Neuronal stem cell (in vitro differentiated cells): ENCODE results near the gene ITPKC.

Experiments used
- DNase-seq: peaks from one replicate; pipeline ENCODE4 v3.0.0-alpha.2; 2013; ENCODE audit warnings: low spot score
- H2AFZ ChIP-seq: one replicate; pipeline ENCODE4 v1.6.1; 2013; ENCODE audit warnings: mild to moderate bottlenecking, low read length, inconsistent platforms
- H2AK5ac ChIP-seq: 2 replicates; pipeline ENCODE4 v1.6.1; 2013; ENCODE audit warnings: low read depth, mild to moderate bottlenecking, inconsistent platforms, low read length, moderate library complexity, mixed read lengths
- H2BK120ac ChIP-seq: 2 replicates; pipeline ENCODE4 v1.6.1; 2013; ENCODE audit warnings: low read depth, mild to moderate bottlenecking, inconsistent platforms, low read length, moderate library complexity, mixed read lengths
- H2BK12ac ChIP-seq: one replicate; pipeline ENCODE4 v1.6.1; 2013; ENCODE audit warnings: low read length, inconsistent platforms
- H2BK15ac ChIP-seq: 2 replicates; pipeline ENCODE4 v1.6.1; 2013; ENCODE audit warnings: mild to moderate bottlenecking, low read length, inconsistent platforms, mixed read lengths
- H2BK5ac ChIP-seq: one replicate; pipeline ENCODE4 v1.6.1; 2013; ENCODE audit warnings: inconsistent platforms, mild to moderate bottlenecking, low read length, moderate library complexity
- H3K14ac ChIP-seq: one replicate; pipeline ENCODE4 v1.6.1; 2013; ENCODE audit warnings: low read length, inconsistent platforms
- H3K18ac ChIP-seq: 2 replicates; pipeline ENCODE4 v1.6.1; 2013; ENCODE audit warnings: low read length, inconsistent platforms
- H3K23ac ChIP-seq: 2 replicates; pipeline ENCODE4 v1.6.1; 2013; ENCODE audit warnings: low read depth, mild to moderate bottlenecking, mixed read lengths, low read length, inconsistent platforms; ENCODE audit not compliant: poor library complexity
- H3K27ac ChIP-seq: replicated peaks from 3 replicates; pipeline ENCODE4 v1.5.1; 2013; ENCODE audit warnings: low read length, inconsistent platforms
- H3K27me3 ChIP-seq, 3 experiments: 2 replicates each; pipeline ENCODE4 v1.6.1; 2013; ENCODE audit warnings: low read length in 3 of 3, mild to moderate bottlenecking in 2 of 3, inconsistent platforms in 1 of 3, low read depth in 1 of 3, mixed read lengths in 1 of 3, moderate library complexity in 1 of 3; ENCODE audit not compliant: control insufficient read depth in 3 of 3, insufficient read depth in 3 of 3
- H3K36me3 ChIP-seq, 2 donors: replicated peaks in 1 of 2; 2 replicates each; pipeline ENCODE4 v1.6.1; 2013; ENCODE audit warnings: low read length in 2 of 2; ENCODE audit not compliant: control insufficient read depth in 2 of 2, insufficient read depth in 2 of 2
- H3K4ac ChIP-seq: 2 replicates; pipeline ENCODE4 v1.6.1; 2013; ENCODE audit warnings: inconsistent platforms, mild to moderate bottlenecking, low read length, moderate library complexity
- H3K4me1 ChIP-seq, 2 donors: 1 replicate in 1 of 2; 2 replicates in 1 of 2; pipeline ENCODE4 v1.6.1; 2013; ENCODE audit warnings: low read length in 2 of 2, low read depth in 1 of 2; ENCODE audit not compliant: control insufficient read depth in 2 of 2, insufficient read depth in 1 of 2
- H3K4me2 ChIP-seq: one replicate; pipeline ENCODE4 v1.6.1; 2013; ENCODE audit warnings: mild to moderate bottlenecking, low read length, inconsistent platforms; ENCODE audit not compliant: insufficient read depth, poor library complexity, severe bottlenecking
- H3K4me3 ChIP-seq, 2 donors: 2 replicates each; pipeline ENCODE4 v1.5.1; 2013; ENCODE audit warnings: low read length in 2 of 2, mild to moderate bottlenecking in 2 of 2, inconsistent platforms in 1 of 2, moderate library complexity in 1 of 2
- H3K79me1 ChIP-seq: one replicate; pipeline ENCODE4 v1.6.1; 2013; ENCODE audit warnings: low read depth, mild to moderate bottlenecking, inconsistent platforms, low read length, moderate library complexity
- H3K9ac ChIP-seq: one replicate; pipeline ENCODE4 v1.6.1; 2013; ENCODE audit warnings: mild to moderate bottlenecking, low read depth, low read length, inconsistent platforms; ENCODE audit not compliant: poor library complexity
- H3K9me3 ChIP-seq, 2 donors: replicated peaks in 1 of 2; 2 replicates each; pipeline versions ENCODE3 to v1.6.1; 2013; ENCODE audit warnings: low read length in 2 of 2, mild to moderate bottlenecking in 2 of 2, inconsistent platforms in 1 of 2, low read depth in 1 of 2, mixed read lengths in 1 of 2, moderate library complexity in 1 of 2; ENCODE audit not compliant: control insufficient read depth in 2 of 2, insufficient read depth in 1 of 2
- H4K8ac ChIP-seq: one replicate; pipeline ENCODE4 v1.6.1; 2013; ENCODE audit warnings: low read depth, mild to moderate bottlenecking, inconsistent platforms, low read length, moderate library complexity
- H4K91ac ChIP-seq: one replicate; pipeline ENCODE4 v1.6.1; 2013; ENCODE audit warnings: low read length, low read depth, mild to moderate bottlenecking, inconsistent platforms; ENCODE audit not compliant: poor library complexity
- WGBS, 2 donors: extraction: QIAGEN DNeasy Blood & Tissue Kit; methylation state at CpG; one replicate each; pipeline ENCODE4 v1.1.7; 2013; ENCODE audit warnings: missing lambda C conversion rate in 2 of 2, mixed read lengths in 1 of 2; ENCODE audit not compliant: insufficient read length in 2 of 2, insufficient replicate concordance in 1 of 2; ENCODE audit errors: extremely low coverage in 2 of 2; 5-methylcytosine and 5-hydroxymethylcytosine counted together

The ITPKC gene

GRCh38 chr19:40690050-40690692, 26.7 kb upstream of the ITPKC start, which contains the start of gene NUMBL:
Gene NUMBL, minus strand, starts transcription at chr19:40690651. Its CDS starts 168 bp downstream, at chr19:40690483.
- Histone ChIP-seq H3K4me2 (peak within 1 kb of the TSS; percentile 86), H3K4me3 (peak within 1 kb of the TSS; percentile 61 to 88), H2BK15ac (peak within 1 kb of the TSS; percentile 70), H4K91ac (no peak within 1 kb of the TSS), H3K18ac (peak within 1 kb of the TSS; percentile 96), H2AK5ac (peak within 1 kb of the TSS; percentile 93), H2BK120ac (no peak within 1 kb of the TSS), H3K27me3 (no peaks in the 10 kb centered on the region), H3K36me3 (peaks cover 28 to 43% of the 10 kb centered on the region in 2 donors), H3K4me1 (peaks cover 20 to 22% of the 10 kb centered on the region in 2 donors), H3K4ac (no peak within 1 kb of the TSS), H3K27ac (peak within 1 kb of the TSS; percentile 50), H3K14ac (peak within 1 kb of the TSS; percentile 72), H4K8ac (no peak within 1 kb of the TSS), H3K9me3 (no peaks in the 10 kb centered on the region), H2BK5ac (peak within 1 kb of the TSS; percentile 93), H3K79me1 (peaks cover 10% of the 10 kb centered on the region), H2AFZ (peak within 1 kb of the TSS; percentile 88), H2BK12ac (peak within 1 kb of the TSS; percentile 41), H3K23ac (peak within 1 kb of the TSS; percentile 87), H3K9ac (peak within 1 kb of the TSS; percentile 91)
- DNase-seq = peak; percentile 94
- WGBS, 2 donors = no CpG with 5 or more reads among the region's 50 CpGs

- Histone ChIP-seq H3K79me1 (peaks cover 10% of the 10 kb centered on the region), H3K4me2 (peak overlapping the region; percentile 84), H3K36me3 (peaks cover 25 to 43% of the 10 kb centered on the region in 2 donors), H3K4me1 (peaks cover 20 to 22% of the 10 kb centered on the region in 2 donors), H2BK12ac (peak overlapping the region; percentile 41), H3K18ac (peak overlapping the region; percentile 96), H3K4me3 (peak overlapping the region; percentile 61 to 63), H4K8ac (no peak overlapping the region), H2BK15ac (peak overlapping the region; percentile 70), H2AK5ac (peak overlapping the region; percentile 68), H3K9ac (peak overlapping the region; percentile 63), H3K23ac (peak overlapping the region; percentile 65), H3K27ac (peak overlapping the region; percentile 50), H2BK120ac (no peak overlapping the region), H3K9me3 (no peaks in the 10 kb centered on the region), H4K91ac (no peak overlapping the region), H2BK5ac (peak overlapping the region; percentile 93), H3K27me3 (no peaks in the 10 kb centered on the region), H3K14ac (peak overlapping the region; percentile 51), H2AFZ (peak overlapping the region; percentile 88), H3K4ac (no peak overlapping the region)
- no peak for DNase-seq
- WGBS, 2 donors = no CpG with 5 or more reads among the region's 56 CpGs
Measured at GRCh38 chr19:40690693-40691420, 26.1 kb upstream of the ITPKC start.

- no peak overlapping the region for H4K91ac ChIP-seq
- H2AK5ac ChIP-seq = peak overlapping the region; percentile 68
- peak overlapping the region; percentile 29 for H2BK120ac ChIP-seq
- H3K4me3 ChIP-seq = no peak overlapping the region
- H4K8ac ChIP-seq = no peak overlapping the region
- H2AFZ ChIP-seq = no peak overlapping the region
- H3K9ac ChIP-seq = peak overlapping the region; percentile 63
- H3K4me1 ChIP-seq = peaks cover 20 to 22% of the 10 kb centered on the region in 2 donors
- no peak overlapping the region for H3K4me2 ChIP-seq
- peak overlapping the region; percentile 65 for H3K23ac ChIP-seq
- no CpG with 5 or more reads among the region's 24 CpGs for WGBS, 2 donors
- peak overlapping the region; percentile 96 for H3K18ac ChIP-seq
- peak overlapping the region; percentile 93 for H2BK5ac ChIP-seq
- peak overlapping the region; percentile 70 for H2BK15ac ChIP-seq
- peak overlapping the region; percentile 51 for H3K14ac ChIP-seq
- no peaks in the 10 kb centered on the region for H3K27me3 ChIP-seq
- no peak for DNase-seq
- peaks cover 22 to 42% of the 10 kb centered on the region in 2 donors for H3K36me3 ChIP-seq
- H3K79me1 ChIP-seq = peaks cover 10% of the 10 kb centered on the region
- H3K27ac ChIP-seq = no peak overlapping the region
- peak overlapping the region; percentile 70 for H3K4ac ChIP-seq
- no peaks in the 10 kb centered on the region for H3K9me3 ChIP-seq
- H2BK12ac ChIP-seq = no peak overlapping the region
Measured at GRCh38 chr19:40691421-40692211, 25.3 kb upstream of the ITPKC start.
